Embryonic facial prominence (tissue), 1 donor: Measurements from ENCODE around the gene C4B.
"Not testable (repeated sequence)": the region's sequence is repeated elsewhere in the genome, so short reads cannot be mapped to it uniquely, and the experiment has no call there.

Source experiments
- DNase-seq: peaks from one replicate; pipeline ENCODE4 v3.0.0-alpha.2; 2016; ENCODE audit errors: extremely low spot score

Gene C4B

GRCh38 chr6:31980998-31981397 is 33.6 kb upstream of the C4B start:
- not testable (repeated sequence) for DNase-seq

GRCh38 chr6:31981744-31982143 is 32.9 kb upstream of the C4B start, which contains the start of gene C4A:
TSS of gene C4A (plus strand) at chr6:31982057. CDS start at chr6:31982108, 51 bp downstream.
- DNase-seq = not testable (repeated sequence)

DNA sequence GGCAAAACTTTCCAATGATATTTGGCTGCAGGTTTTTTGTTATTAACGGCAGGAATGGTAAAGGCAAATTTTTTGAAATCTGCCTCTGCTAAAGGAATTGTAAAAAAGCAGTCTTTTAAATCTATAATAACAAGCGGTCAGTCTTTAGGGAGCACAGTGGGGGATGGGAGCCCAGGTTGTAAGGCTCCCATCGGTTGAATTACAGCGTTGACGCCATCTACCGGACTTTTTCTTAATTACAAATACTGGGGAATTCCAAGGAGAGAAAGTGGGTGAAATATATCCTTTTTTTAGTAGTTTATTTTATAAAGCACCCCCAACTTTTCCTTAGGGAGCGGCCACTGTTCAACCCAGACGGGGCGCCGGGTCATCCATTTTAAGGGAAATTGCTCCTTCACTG is 25.2 kb upstream of the C4B start:
- not testable (repeated sequence) for DNase-seq

DNA sequence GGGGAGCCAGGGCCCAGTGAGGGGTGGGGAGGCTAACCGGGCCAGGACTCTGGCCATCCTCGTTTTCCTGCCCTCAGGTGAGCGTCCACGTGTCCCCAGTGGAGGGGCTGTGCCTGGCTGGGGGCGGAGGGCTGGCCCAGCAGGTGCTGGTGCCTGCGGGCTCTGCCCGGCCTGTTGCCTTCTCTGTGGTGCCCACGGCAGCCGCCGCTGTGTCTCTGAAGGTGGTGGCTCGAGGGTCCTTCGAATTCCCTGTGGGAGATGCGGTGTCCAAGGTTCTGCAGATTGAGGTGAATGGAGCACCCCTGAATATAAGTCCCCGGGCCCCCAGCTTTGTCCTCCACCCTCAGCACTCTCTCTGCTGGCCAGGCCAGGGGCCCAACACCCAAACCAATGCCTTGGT is 20.2 kb upstream of the C4B start:
- DNase-seq = not testable (repeated sequence)

DNA sequence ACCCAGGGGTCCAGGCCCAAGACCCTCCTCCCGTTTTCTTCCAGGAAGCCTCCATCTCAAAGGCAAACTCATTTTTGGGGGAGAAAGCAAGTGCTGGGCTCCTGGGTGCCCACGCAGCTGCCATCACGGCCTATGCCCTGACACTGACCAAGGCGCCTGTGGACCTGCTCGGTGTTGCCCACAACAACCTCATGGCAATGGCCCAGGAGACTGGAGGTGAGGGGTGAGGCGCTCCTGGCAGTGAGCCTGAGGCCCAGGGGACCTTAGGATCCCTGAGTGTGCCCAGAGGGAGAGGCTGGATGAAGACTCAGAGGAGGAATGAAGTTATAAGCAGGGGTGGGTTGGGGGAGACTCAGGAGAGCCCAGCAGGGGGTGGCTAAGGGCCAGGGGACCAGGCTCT is 18.2 kb upstream of the C4B start:
- not testable (repeated sequence) for DNase-seq

GRCh38 chr6:32002546-32003268 is 11.9 kb upstream of the C4B start:
- DNase-seq = not testable (repeated sequence)

GRCh38 chr6:32003301-32003700 is 11.3 kb upstream of the C4B start:
- DNase-seq = not testable (repeated sequence)

DNA sequence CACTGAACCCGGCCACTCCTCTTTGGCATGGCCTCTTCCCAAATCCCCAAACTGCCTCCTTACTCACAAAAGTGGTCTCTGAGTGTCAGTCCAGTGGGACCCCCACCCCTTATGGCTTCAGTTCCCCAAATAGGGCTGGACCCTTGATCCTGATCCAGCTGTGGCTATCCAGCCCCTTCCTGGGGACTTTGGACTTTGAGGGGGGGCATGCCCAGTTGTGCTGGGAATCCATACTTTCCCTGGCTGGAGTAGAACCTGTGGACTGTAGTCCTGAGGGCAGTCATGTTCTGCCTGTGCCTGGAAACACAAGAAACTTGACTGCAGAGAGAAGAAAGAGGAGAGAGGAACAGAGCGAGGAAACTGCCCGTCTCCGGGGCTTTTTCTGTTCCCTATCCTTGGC is 10.2 kb upstream of the C4B start:
- not testable (repeated sequence) for DNase-seq

GRCh38 chr6:32004864-32005537 is 9.6 kb upstream of the C4B start:
- DNase-seq = not testable (repeated sequence)

DNA sequence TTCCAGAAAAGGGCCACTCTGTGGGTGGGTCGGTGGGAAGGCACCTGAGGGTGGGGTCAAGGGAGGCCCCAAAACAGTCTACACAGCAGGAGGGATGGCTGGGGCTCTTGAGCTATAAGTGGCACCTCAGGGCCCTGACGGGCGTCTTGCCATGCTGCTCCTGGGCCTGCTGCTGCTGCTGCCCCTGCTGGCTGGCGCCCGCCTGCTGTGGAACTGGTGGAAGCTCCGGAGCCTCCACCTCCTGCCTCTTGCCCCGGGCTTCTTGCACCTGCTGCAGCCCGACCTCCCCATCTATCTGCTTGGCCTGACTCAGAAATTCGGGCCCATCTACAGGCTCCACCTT is 9.1 kb upstream of the C4B start:
- not testable (repeated sequence) for DNase-seq

GRCh38 chr6:32005991-32006529 is 8.5 kb upstream of the C4B start:
- not testable (repeated sequence) for DNase-seq

DNA sequence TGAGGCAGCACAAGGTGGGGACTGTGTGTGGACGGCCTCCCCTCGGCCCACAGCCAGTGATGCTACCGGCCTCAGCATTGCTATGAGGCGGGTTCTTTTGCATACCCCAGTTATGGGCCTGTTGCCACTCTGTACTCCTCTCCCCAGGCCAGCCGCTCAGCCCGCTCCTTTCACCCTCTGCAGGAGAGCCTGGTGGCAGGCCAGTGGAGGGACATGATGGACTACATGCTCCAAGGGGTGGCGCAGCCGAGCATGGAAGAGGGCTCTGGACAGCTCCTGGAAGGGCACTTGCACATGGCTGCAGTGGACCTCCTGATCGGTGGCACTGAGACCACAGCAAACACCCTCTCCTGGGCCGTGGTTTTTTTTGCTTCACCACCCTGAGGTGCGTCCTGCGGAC is 7.5 kb upstream of the C4B start:
- DNase-seq = not testable (repeated sequence)

DNA sequence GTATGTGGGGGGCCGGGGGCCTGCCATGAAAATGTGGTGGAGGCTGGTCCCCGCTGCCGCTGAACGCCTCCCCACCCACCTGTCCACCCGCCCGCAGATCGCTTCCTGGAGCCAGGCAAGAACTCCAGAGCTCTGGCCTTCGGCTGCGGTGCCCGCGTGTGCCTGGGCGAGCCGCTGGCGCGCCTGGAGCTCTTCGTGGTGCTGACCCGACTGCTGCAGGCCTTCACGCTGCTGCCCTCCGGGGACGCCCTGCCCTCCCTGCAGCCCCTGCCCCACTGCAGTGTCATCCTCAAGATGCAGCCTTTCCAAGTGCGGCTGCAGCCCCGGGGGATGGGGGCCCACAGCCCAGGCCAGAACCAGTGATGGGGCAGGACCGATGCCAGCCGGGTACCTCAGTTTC is 6.6 kb upstream of the C4B start:
- DNase-seq = not testable (repeated sequence)

DNA sequence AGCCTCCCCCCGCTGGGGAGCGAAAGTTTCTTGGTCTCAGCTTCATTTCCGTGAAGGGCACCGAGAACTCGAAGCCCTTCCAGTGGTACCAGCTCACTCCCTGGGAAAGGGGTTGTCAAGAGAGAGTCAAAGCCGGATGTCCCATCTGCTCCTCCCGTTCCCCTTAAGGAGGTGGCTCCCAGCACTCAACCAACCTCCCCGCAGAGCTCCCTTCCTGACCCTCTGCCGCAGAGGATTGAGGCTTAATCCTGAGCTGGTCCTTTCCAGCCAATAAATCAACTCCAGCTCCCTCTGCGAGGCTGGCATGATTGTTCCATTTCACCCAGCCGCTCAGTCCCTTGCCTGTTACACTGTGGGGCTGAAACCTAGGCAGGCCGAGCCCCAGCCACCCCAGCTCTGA is 6.0 kb upstream of the C4B start:
- DNase-seq = not testable (repeated sequence)

- DNase-seq = not testable (repeated sequence)
These were observed 5.1 kb upstream of the C4B start for GRCh38 chr6:32009537-32009936.

- DNase-seq = not testable (repeated sequence)
These were observed 3.6 kb upstream of the C4B start for GRCh38 chr6:32010856-32011530.

GRCh38 chr6:32012941-32013617 is 1.5 kb upstream of the C4B start:
- not testable (repeated sequence) for DNase-seq

GRCh38 chr6:32013738-32014137 is 857 bp upstream of the C4B start:
- not testable (repeated sequence) for DNase-seq

DNA sequence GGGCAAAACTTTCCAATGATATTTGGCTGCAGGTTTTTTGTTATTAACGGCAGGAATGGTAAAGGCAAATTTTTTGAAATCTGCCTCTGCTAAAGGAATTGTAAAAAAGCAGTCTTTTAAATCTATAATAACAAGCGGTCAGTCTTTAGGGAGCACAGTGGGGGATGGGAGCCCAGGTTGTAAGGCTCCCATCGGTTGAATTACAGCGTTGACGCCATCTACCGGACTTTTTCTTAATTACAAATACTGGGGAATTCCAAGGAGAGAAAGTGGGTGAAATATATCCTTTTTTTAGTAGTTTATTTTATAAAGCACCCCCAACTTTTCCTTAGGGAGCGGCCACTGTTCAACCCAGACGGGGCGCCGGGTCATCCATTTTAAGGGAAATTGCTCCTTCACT is 7.5 kb downstream of the C4B start:
- not testable (repeated sequence) for DNase-seq

DNA sequence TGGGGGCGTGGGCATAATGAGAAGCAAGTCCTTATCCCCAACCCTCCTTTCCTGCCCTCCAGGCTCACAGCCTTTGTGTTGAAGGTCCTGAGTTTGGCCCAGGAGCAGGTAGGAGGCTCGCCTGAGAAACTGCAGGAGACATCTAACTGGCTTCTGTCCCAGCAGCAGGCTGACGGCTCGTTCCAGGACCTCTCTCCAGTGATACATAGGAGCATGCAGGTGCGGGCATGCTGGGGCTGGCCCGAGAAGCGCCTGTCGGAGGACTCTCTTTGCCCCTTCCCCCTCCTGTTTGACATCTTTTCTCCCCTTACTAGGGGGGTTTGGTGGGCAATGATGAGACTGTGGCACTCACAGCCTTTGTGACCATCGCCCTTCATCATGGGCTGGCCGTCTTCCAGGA is 14.0 kb downstream of the C4B start:
- not testable (repeated sequence) for DNase-seq

DNA sequence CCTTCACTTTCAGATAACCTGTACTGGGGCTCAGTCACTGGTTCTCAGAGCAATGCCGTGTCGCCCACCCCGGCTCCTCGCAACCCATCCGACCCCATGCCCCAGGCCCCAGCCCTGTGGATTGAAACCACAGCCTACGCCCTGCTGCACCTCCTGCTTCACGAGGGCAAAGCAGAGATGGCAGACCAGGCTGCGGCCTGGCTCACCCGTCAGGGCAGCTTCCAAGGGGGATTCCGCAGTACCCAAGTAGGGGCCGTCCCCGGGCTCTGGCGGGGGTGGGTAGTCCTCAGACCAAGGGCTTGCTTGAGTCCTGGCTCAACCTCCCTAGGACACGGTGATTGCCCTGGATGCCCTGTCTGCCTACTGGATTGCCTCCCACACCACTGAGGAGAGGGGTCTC is 15.0 kb downstream of the C4B start:
- DNase-seq = not testable (repeated sequence)
